Measurements from ENCODE around the gene USP17L21.
"Not testable (repeated sequence)": the region's sequence is repeated elsewhere in the genome, so short reads cannot be mapped to it uniquely, and the experiment has no call there.

DNA sequence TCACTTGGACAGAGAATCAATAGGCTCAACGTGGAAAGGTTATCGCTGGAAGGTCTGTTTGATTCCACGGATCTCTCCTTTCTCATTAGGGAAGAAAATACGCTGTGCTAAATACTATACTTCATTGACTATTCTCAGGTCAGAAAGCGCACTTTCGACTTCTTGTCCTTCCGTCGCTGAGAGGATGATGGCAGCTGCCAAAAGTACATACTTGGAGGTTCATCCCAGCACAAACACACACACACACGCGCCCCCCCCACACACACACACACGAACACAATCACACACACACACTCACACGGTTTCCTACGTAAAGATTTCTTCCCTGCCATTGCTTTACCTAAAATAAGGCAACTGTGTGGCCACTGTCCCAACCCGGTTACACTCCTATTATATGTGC lies 48.0 kb upstream of the USP17L21 start:
- TF ChIP-seq, protein P1, sequence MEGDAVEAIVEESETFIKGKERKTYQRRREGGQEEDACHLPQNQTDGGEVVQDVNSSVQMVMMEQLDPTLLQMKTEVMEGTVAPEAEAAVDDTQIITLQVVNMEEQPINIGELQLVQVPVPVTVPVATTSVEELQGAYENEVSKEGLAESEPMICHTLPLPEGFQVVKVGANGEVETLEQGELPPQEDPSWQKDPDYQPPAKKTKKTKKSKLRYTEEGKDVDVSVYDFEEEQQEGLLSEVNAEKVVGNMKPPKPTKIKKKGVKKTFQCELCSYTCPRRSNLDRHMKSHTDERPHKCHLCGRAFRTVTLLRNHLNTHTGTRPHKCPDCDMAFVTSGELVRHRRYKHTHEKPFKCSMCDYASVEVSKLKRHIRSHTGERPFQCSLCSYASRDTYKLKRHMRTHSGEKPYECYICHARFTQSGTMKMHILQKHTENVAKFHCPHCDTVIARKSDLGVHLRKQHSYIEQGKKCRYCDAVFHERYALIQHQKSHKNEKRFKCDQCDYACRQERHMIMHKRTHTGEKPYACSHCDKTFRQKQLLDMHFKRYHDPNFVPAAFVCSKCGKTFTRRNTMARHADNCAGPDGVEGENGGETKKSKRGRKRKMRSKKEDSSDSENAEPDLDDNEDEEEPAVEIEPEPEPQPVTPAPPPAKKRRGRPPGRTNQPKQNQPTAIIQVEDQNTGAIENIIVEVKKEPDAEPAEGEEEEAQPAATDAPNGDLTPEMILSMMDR (IDR thresholded peaks at IDR 0.05): not testable (repeated sequence)
- TF ChIP-seq EZH2 (IDR thresholded peaks at IDR 0.05; ENCODE audit: borderline replicate concordance, insufficient read depth, low read depth, low read length, poor library complexity, severe bottlenecking): not testable (repeated sequence)
